GOT3 (cell line): ENCODE results near the gene SSR4.
"Not testable (repeated sequence)": the region's sequence is repeated elsewhere in the genome, so short reads cannot be mapped to it uniquely, and the experiment has no call there.

Source experiments
- DNase-seq: peaks from one replicate; lab custom pipeline; 2025; ENCODE audit warnings: mixed read lengths; lab: John Stamatoyannopoulos, UW

SSR4 gene

GRCh38 chrX:153794018-153794896 is at the start of gene SSR4, which contains the start of gene IDH3G:
Gene SSR4, plus strand, starts transcription at chrX:153794668. Its CDS starts 20 bp downstream, at chrX:153794688.
Gene IDH3G, minus strand, starts transcription at chrX:153794375. Its CDS starts 49 bp downstream, at chrX:153794326.
- peak; percentile 82 for DNase-seq

- not testable (repeated sequence) for DNase-seq
Measured at GRCh38 chrX:153745067-153745433, 49.4 kb upstream of the SSR4 start.

GRCh38 chrX:153746359-153746758 is 48.1 kb upstream of the SSR4 start:
- no peak for DNase-seq

- DNase-seq = not testable (repeated sequence)
Measured at GRCh38 chrX:153746991-153747390, 47.5 kb upstream of the SSR4 start.

GRCh38 chrX:153749017-153749416 is 45.5 kb upstream of the SSR4 start:
- not testable (repeated sequence) for DNase-seq

DNA sequence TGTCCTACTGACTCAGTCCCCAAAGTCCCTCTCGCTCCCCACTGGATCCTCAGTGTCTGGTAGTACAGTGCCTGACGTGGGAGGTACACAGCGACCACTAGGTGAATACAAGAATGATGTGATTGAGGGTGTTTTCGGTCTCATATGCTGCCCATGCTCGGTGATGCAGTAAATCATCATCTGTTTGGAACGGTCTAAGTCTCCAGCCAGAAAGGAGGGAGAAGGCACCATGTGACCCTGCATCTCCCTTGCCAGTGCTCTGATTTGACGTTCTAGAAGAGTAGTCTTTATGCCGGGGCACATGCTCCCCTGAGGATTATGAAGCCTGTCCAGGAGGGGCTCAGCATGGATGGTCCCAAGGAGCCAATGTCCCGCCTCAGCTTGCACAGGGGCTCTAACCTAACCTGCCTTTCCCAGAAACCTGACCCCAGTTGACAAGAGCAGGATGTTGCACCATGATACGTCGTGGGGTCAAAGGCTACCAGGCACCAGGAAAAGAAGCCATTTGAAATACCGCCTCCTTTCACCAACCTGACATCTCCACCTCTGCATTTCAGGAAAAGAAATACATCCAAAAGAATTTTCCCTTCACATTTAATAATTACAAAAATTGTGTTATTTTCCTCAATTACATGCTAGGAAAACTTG is 44.2 kb upstream of the SSR4 start:
- no peak for DNase-seq

GRCh38 chrX:153755136-153755535 is 39.3 kb upstream of the SSR4 start:
- no peak for DNase-seq

DNA sequence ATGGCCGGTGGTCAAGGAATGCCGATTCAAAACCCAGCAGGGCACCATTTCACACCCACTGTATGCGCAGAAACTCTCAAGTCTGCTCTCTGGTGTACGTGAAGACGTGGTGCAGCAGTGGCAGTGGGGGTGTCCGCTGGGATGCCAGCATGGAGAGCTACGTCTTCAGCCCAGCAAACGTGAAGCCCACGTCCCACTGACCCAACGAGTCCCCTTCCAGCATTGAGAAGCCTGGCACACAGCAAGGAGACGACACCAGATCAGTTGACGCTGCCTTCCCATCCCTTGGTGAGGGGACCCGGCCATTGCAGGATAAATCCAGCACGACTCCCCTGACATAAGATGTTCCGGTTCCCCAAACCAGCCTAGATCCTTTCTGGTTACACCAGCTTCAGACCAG is 32.6 kb upstream of the SSR4 start:
- no peak for DNase-seq

- DNase-seq = no peak
Measured at GRCh38 chrX:153762626-153763173, 31.8 kb upstream of the SSR4 start.

GRCh38 chrX:153763298-153763932 is 31.1 kb upstream of the SSR4 start:
- DNase-seq = no peak

DNA sequence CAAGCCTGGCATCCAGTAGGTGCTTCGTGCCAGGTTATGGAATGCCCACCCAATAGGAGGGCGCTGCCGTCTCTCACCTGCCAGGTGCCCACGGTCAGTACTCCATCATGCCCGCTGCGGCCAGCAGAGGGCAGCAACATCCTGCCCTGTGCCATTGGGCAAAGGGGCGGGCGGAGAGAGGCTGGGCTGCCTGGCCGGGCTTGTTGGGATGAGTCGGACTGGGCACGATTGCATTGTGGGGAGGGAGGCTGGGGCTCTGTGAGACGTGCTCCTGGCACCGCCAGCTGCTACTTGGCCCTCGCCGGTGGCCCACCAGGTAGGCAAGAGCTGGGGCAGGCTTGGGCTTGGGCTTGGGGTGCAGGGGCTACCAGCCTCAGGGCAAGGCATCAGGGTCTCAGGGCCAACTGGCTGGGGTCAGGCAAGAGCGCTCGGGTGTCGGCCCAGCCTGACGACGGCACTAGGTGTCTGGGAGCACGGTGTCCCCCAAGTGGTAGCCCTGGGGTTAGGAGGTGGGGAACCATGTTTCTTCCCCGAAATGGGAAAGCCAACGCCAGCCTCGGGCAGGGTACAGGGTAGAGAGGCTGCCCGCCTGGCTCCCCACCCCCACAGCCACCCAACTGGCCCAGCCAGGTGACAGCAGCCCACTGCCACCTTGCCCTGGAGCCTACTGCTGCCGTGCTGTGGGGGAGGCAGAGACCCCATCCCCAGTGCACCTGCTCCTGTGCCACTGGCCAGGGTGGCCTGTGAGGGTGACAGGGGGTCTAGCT is 30.3 kb upstream of the SSR4 start, which contains the start of gene PLXNB3:
Gene PLXNB3, plus strand, starts transcription at position 261 of the 767 bp plus-strand sequence. CDS start 1,287 bp downstream, outside the sequence.
- DNase-seq = peak; percentile 9

- DNase-seq = no peak
Measured at GRCh38 chrX:153764786-153765137, 29.7 kb upstream of the SSR4 start.

GRCh38 chrX:153765138-153766079 is 29.1 kb upstream of the SSR4 start:
- DNase-seq = no peak

- DNase-seq = peak; percentile 20
Measured at GRCh38 chrX:153766098-153766817, 28.2 kb upstream of the SSR4 start.

DNA sequence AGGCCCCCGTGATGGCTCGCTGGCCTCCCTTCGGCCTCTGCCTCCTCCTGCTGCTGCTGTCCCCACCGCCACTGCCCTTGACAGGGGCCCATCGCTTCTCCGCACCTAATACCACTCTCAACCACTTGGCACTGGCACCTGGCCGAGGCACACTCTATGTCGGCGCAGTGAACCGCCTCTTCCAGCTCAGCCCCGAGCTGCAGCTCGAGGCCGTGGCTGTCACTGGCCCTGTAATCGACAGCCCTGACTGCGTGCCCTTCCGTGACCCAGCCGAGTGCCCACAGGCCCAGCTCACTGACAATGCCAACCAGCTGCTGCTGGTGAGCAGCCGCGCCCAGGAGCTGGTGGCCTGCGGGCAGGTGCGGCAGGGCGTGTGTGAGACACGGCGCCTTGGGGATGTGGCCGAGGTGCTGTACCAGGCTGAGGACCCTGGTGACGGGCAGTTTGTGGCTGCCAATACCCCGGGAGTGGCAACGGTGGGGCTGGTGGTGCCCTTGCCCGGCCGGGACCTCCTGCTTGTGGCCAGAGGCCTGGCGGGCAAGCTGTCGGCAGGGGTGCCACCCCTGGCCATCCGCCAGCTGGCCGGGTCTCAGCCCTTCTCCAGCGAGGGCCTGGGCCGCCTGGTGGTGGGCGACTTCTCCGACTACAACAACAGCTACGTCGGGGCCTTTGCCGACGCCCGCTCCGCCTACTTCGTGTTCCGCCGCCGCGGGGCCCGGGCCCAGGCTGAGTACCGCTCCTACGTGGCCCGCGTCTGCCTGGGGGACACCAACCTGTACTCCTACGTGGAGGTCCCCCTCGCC is 27.4 kb upstream of the SSR4 start:
- DNase-seq = no peak

DNA sequence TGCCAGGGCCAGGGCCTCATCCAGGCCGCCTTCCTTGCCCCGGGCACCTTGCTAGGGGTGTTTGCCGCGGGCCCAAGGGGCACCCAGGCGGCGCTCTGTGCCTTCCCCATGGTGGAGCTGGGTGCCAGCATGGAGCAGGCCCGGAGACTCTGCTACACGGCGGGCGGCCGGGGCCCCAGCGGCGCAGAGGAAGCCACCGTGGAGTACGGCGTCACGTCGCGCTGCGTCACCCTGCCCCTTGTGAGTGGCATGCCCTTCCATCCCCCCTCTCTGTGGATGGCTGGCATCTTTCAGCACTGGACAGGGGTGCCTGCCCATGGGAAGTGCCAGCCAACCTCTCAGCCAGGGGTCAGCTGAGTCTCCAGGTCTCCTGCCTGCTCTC is 26.8 kb upstream of the SSR4 start:
- no peak for DNase-seq

DNA sequence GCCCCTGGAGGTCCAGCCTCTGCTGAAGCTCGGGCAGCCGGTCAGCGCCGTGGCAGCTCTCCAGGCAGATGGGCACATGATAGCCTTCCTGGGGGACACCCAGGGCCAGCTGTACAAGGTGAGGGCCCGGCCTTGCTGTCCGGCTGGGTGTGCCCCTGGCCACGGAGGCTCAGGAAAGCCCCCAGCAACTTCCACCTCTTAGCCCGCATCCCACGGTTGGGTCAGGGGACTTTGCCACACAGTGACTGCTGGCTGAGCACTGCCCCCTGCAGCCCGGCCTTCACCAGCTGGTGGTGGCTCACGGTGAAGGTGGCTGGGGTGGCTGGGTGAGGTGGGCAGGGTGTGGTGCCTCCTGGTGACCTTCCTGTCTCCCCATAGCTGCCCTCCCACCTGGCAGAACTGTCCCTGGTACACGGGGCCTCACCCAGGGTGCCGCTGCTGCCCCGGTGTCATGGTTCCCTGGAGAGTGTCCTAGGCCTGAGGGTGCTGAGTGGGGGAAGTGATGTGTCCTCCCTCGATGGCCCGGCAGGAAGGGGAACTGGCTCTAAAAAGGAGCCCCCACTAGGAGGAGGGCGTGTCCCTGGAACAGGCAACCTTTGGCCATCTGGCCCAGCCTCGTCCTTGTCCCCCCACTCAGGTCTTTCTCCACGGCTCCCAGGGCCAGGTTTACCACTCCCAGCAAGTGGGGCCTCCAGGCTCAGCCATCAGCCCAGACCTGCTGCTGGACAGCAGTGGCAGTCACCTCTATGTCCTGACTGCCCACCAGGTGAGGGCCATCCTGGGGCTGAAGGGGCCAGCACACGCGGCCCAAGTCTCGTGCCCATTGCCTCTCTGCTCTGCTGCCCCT is 25.9 kb upstream of the SSR4 start:
- DNase-seq = no peak
